Activated naive CD4-positive, alpha-beta T cell treated with anti-CD3 and anti-CD28 coated beads for 36 hours (primary cell): ENCODE data around the gene C2orf15. TPM values are rescaled to one million over a fixed set of nuclear protein-coding genes. Genes with fewer than 3 reads are reported as not detected.
"Not testable (repeated sequence)": the region's sequence is repeated elsewhere in the genome, so short reads cannot be mapped to it uniquely, and the experiment has no call there.

Experiments
- CTCF ChIA-PET: fragments of 350-600 bp; sonication (Branson Sonifier 250); formaldehyde crosslinking; loops from one replicate; lab custom pipeline; 2021; ENCODE audit warnings: antibody characterized with exemption; lab: Charles Lee
- DNase-seq: peaks from one replicate; pipeline ENCODE4 v3.0.0-alpha.2; 2020
- H3K27ac Mint-ChIP-seq: one replicate; pipeline ENCODE4 v1.8.0; 2021; ENCODE audit warnings: mild to moderate bottlenecking, mixed read lengths
- H3K27me3 Mint-ChIP-seq: one replicate; pipeline ENCODE4 v1.8.0; 2021; ENCODE audit warnings: low read depth, mixed read lengths
- H3K36me3 Mint-ChIP-seq: one replicate; pipeline ENCODE4 v1.8.0; 2021; ENCODE audit warnings: low read depth, mixed read lengths
- H3K4me1 Mint-ChIP-seq: one replicate; pipeline ENCODE4 v1.8.0; 2021; ENCODE audit warnings: low read depth, mixed read lengths
- H3K4me3 Mint-ChIP-seq: one replicate; pipeline ENCODE4 v1.8.0; 2021; ENCODE audit warnings: mild to moderate bottlenecking, moderate library complexity, mixed read lengths
- H3K9me3 Mint-ChIP-seq: one replicate; pipeline ENCODE4 v1.8.0; 2021; ENCODE audit warnings: mixed read lengths
- intact Hi-C: fragments of 100-400 bp; cut with micrococcal nuclease; formaldehyde crosslinking; loops from one replicate; pipeline ENCODE4 v1.15.1; 2023
- total RNA-seq, 2 experiments: library from RNA; stranded (reverse); gene quantifications; one replicate each; pipeline ENCODE4 v1.2.3, GENCODE V29; 2021

Gene C2orf15
- total RNA-seq: 1 to 10 TPM; 1.4 to 1.6 TPM

GRCh38 chr2:99141110-99142108 lies at the start of gene C2orf15:
Gene C2orf15, plus strand, starts transcription at chr2:99141707. Its CDS starts 8,852 bp downstream, at chr2:99150559.
- H3K4me3 Mint-ChIP-seq: peak within 1 kb of the TSS; percentile 93
- intact Hi-C loops: loop anchor here (1.0 to 2.0 kb wide), 6 partner anchors 13 to 349 kb away; partner anchors contain the start of genes LIPT1, MITD1, MRPL30 and REV1
- H3K27me3 Mint-ChIP-seq: no peaks in the 10 kb centered on the region
- peaks cover 17% of the 10 kb centered on the region for H3K4me1 Mint-ChIP-seq
- CTCF ChIA-PET: interaction anchor here (0.8 to 1.9 kb wide), 8 partner anchors 11 to 349 kb away, joined by 3 to 6 read pairs (median 3); partner anchors contain the start of genes LIPT1, MITD1, MRPL30 and REV1
- peaks cover 8% of the 10 kb centered on the region for H3K36me3 Mint-ChIP-seq
- H3K9me3 Mint-ChIP-seq: peaks cover 9% of the 10 kb centered on the region
- peak within 1 kb of the TSS; percentile 86 for H3K27ac Mint-ChIP-seq
- DNase-seq: peak; percentile 96

GRCh38 chr2:99096728-99097127 lies 44.8 kb upstream of the C2orf15 start:
- H3K4me3 Mint-ChIP-seq: no peak overlapping the region
- no peak for DNase-seq
- peaks cover 13% of the 10 kb centered on the region for H3K4me1 Mint-ChIP-seq
- no peaks in the 10 kb centered on the region for H3K27me3 Mint-ChIP-seq
- CTCF ChIA-PET: no interaction called here
- H3K36me3 Mint-ChIP-seq: no peaks in the 10 kb centered on the region
- intact Hi-C loops: loop anchor here (2.0 kb wide), 1 partner anchor 44 kb away; the partner anchor contains the start of gene C2orf15
- peak overlapping the region; percentile 62 for H3K27ac Mint-ChIP-seq
- H3K9me3 Mint-ChIP-seq: peaks cover 15% of the 10 kb centered on the region

- Mint-ChIP-seq H3K9me3 (no peaks in the 10 kb centered on the region), H3K4me3 (no peak overlapping the region), H3K36me3 (no peaks in the 10 kb centered on the region), H3K27ac (no peak overlapping the region), H3K4me1 (peaks cover 12% of the 10 kb centered on the region), H3K27me3 (no peaks in the 10 kb centered on the region)
- intact Hi-C loops: no loop called here
- CTCF ChIA-PET: no interaction called here
- DNase-seq: no peak
These were observed 39.8 kb upstream of the C2orf15 start for GRCh38 chr2:99101697-99102096.

GRCh38 chr2:99104006-99104405 lies 37.5 kb upstream of the C2orf15 start:
- CTCF ChIA-PET: interaction anchor here (0.7 to 1.2 kb wide), 2 partner anchors 23 kb away, joined by 3 to 7 read pairs; no protein-coding TSS in a partner anchor
- Mint-ChIP-seq H3K36me3 (no peaks in the 10 kb centered on the region), H3K27me3 (no peaks in the 10 kb centered on the region), H3K4me1 (peaks cover 9% of the 10 kb centered on the region), H3K9me3 (no peaks in the 10 kb centered on the region), H3K27ac (no peak overlapping the region), H3K4me3 (no peak overlapping the region)
- no peak for DNase-seq
- intact Hi-C loops: no loop called here

GRCh38 chr2:99106913-99107312 lies 34.6 kb upstream of the C2orf15 start:
- DNase-seq: no peak
- H3K27ac Mint-ChIP-seq: no peak overlapping the region
- H3K36me3 Mint-ChIP-seq: no peaks in the 10 kb centered on the region
- H3K27me3 Mint-ChIP-seq: no peaks in the 10 kb centered on the region
- H3K9me3 Mint-ChIP-seq: no peaks in the 10 kb centered on the region
- CTCF ChIA-PET: no interaction called here
- intact Hi-C loops: no loop called here
- H3K4me3 Mint-ChIP-seq: no peak overlapping the region
- H3K4me1 Mint-ChIP-seq: peaks cover 2% of the 10 kb centered on the region

GRCh38 chr2:99111236-99111635 lies 30.3 kb upstream of the C2orf15 start:
- no peaks in the 10 kb centered on the region for H3K36me3 Mint-ChIP-seq
- DNase-seq: no peak
- no peaks in the 10 kb centered on the region for H3K4me1 Mint-ChIP-seq

GRCh38 chr2:99111945-99112344 lies 29.6 kb upstream of the C2orf15 start:
- H3K9me3 Mint-ChIP-seq: no peaks in the 10 kb centered on the region
- CTCF ChIA-PET: no interaction called here
- H3K4me3 Mint-ChIP-seq: no peak overlapping the region
- no peaks in the 10 kb centered on the region for H3K27me3 Mint-ChIP-seq
- H3K4me1 Mint-ChIP-seq: no peaks in the 10 kb centered on the region
- DNase-seq: no peak
- H3K36me3 Mint-ChIP-seq: no peaks in the 10 kb centered on the region
- H3K27ac Mint-ChIP-seq: no peak overlapping the region
- intact Hi-C loops: no loop called here

More at GRCh38 chr2:99111236-99111635, 30.3 kb upstream of the C2orf15 start:
- H3K27me3 Mint-ChIP-seq: no peaks in the 10 kb centered on the region
- intact Hi-C loops: no loop called here
- H3K4me3 Mint-ChIP-seq: no peak overlapping the region
- no peak overlapping the region for H3K27ac Mint-ChIP-seq
- CTCF ChIA-PET: no interaction called here
- no peaks in the 10 kb centered on the region for H3K9me3 Mint-ChIP-seq

GRCh38 chr2:99112617-99113016 lies 28.9 kb upstream of the C2orf15 start:
- H3K4me3 Mint-ChIP-seq: no peak overlapping the region
- CTCF ChIA-PET: no interaction called here
- no peaks in the 10 kb centered on the region for H3K4me1 Mint-ChIP-seq
- no peak overlapping the region for H3K27ac Mint-ChIP-seq
- H3K36me3 Mint-ChIP-seq: no peaks in the 10 kb centered on the region
- no peaks in the 10 kb centered on the region for H3K27me3 Mint-ChIP-seq
- DNase-seq: no peak
- H3K9me3 Mint-ChIP-seq: no peaks in the 10 kb centered on the region
- intact Hi-C loops: no loop called here

GRCh38 chr2:99127981-99128380 lies 13.5 kb upstream of the C2orf15 start:
- no peaks in the 10 kb centered on the region for H3K4me1 Mint-ChIP-seq

GRCh38 chr2:99135044-99135556 lies 6.4 kb upstream of the C2orf15 start:
- DNase-seq, H3K27me3 Mint-ChIP-seq, intact Hi-C loops, H3K4me1 Mint-ChIP-seq, H3K4me3 Mint-ChIP-seq, H3K27ac Mint-ChIP-seq: not testable (repeated sequence)
- Mint-ChIP-seq H3K9me3 (peaks cover 41% of the 10 kb centered on the region), H3K36me3 (peaks cover 23% of the 10 kb centered on the region)
- CTCF ChIA-PET: interaction anchor here (0.6 kb wide), 1 partner anchor 1323 kb away, joined by 3 read pairs; no protein-coding TSS in a partner anchor

More at GRCh38 chr2:99127981-99128380, 13.5 kb upstream of the C2orf15 start:
- H3K27ac Mint-ChIP-seq: no peak overlapping the region
- DNase-seq: no peak
- H3K27me3 Mint-ChIP-seq: no peaks in the 10 kb centered on the region
- peaks cover 50% of the 10 kb centered on the region for H3K36me3 Mint-ChIP-seq
- CTCF ChIA-PET: interaction anchor here (1.5 kb wide), 1 partner anchor 24 kb away, joined by 3 read pairs; no protein-coding TSS in a partner anchor
- intact Hi-C loops: no loop called here
- peaks cover 74% of the 10 kb centered on the region for H3K9me3 Mint-ChIP-seq
- no peak overlapping the region for H3K4me3 Mint-ChIP-seq

- no peak overlapping the region for H3K27ac Mint-ChIP-seq
- CTCF ChIA-PET: interaction anchor here (0.6 to 1.0 kb wide), 6 partner anchors 21 to 1513 kb away, joined by 3 to 5 read pairs (median 4); no protein-coding TSS in a partner anchor
These were observed 2.5 kb upstream of the C2orf15 start for GRCh38 chr2:99139003-99139402.

More at GRCh38 chr2:99139003-99139402, 2.5 kb upstream of the C2orf15 start:
- intact Hi-C loops: no loop called here
- peaks cover 10% of the 10 kb centered on the region for H3K9me3 Mint-ChIP-seq
- peaks cover 14% of the 10 kb centered on the region for H3K36me3 Mint-ChIP-seq
- no peak overlapping the region for H3K4me3 Mint-ChIP-seq
- no peak for DNase-seq
- peaks cover 17% of the 10 kb centered on the region for H3K4me1 Mint-ChIP-seq
- H3K27me3 Mint-ChIP-seq: no peaks in the 10 kb centered on the region
